ENCODE results near the gene KDM1A. TPM values are rescaled to one million over a fixed set of nuclear protein-coding genes. Genes with fewer than 3 reads are reported as not detected.
"Not testable (repeated sequence)": the region's sequence is repeated elsewhere in the genome, so short reads cannot be mapped to it uniquely, and the experiment has no call there.

The KDM1A gene
- total RNA-seq (10 to 100 TPM; 29.1 to 34.4 (median 32.6) TPM), polyA plus RNA-seq (22.9 TPM)
- long read RNA-seq, donor 1, transcript KDM1A-201 (19 exons, 3,033 nt), result major isoform, 81 of 202 reads
- long read RNA-seq, donor 1, partial matches to known transcripts, result 8 of 202 reads
- long read RNA-seq, donor 1, other reads (novel, unspliced or antisense), result 113 of 202 reads
- long read RNA-seq, donor 2, transcript KDM1A-201 (19 exons, 3,033 nt), result major isoform, 33 of 93 reads
- long read RNA-seq, donor 2, partial matches to known transcripts, result 5 of 93 reads
- long read RNA-seq, donor 2, other reads (novel, unspliced or antisense), result 53 of 93 reads
- long read RNA-seq, donor 3, partial matches to known transcripts, result 7 of 15 reads
- long read RNA-seq, donor 3, other reads (novel, unspliced or antisense), result 3 of 15 reads
- long read RNA-seq, donor 4, transcript KDM1A-201 (19 exons, 3,033 nt), result major isoform, 21 of 79 reads
- long read RNA-seq, donor 4, partial matches to known transcripts, result 0 of 79 reads
- long read RNA-seq, donor 4, other reads (novel, unspliced or antisense), result 58 of 79 reads

GRCh38 chr1:23019094-23019862 is at the start of gene KDM1A:
TSS of gene KDM1A (plus strand) at chr1:23019468. CDS start at chr1:23019597, 129 bp downstream.
- intact Hi-C loops (cut with DNase I), result no loop called here
- Histone ChIP-seq H3K4me1 (ENCODE audit: control insufficient read depth, insufficient read depth, low read length) (peaks cover 2% of the 10 kb centered on the region), H3K4me3 (ENCODE audit: low read length) (peak within 1 kb of the TSS; percentile 95), H3K27ac (ENCODE audit: low read length) (peak within 1 kb of the TSS; percentile 80), H3K27me3 (ENCODE audit: control insufficient read depth, insufficient read depth) (no peaks in the 10 kb centered on the region), H3K9me3 (ENCODE audit: control insufficient read depth, low read length) (no peaks in the 10 kb centered on the region)
- peak; percentile 100 for ATAC-seq
- peak; percentile 98 to 99 (median 99) for DNase-seq
- WGBS, result under 1% methylated on average over 85 of the region's 85 CpGs

DNA sequence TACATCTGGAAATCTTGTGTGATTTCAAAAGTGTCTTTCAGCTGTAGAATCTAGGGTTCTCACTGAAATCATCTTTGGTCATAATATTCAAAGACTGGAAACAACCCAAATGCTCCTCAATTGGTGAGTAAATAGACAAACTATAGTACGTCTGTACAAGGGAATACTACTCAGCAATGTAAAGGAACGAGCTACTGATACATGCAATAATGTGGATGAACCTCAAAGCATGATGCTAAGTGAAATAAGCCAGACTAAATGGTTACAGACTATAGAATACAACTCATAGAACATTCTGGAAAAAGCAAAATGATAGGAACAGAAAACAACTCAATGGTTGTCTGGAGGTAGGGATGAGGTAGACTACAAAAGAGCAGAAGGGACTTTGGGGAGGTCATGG is 49.2 kb upstream of the KDM1A start:
- DNase-seq (no peak), ATAC-seq (no peak)
- H3K9me3 ChIP-seq (ENCODE audit: control insufficient read depth, low read length), result peaks cover 2% of the 10 kb centered on the region
- WGBS, result 86% methylated on average over 2 of the region's 2 CpGs
- intact Hi-C loops (cut with DNase I), result loop anchor here in 1 of 4 donors (10.0 kb wide), 1 partner anchor 215 kb away; no protein-coding TSS in a partner anchor
- no peak overlapping the region for H3K4me3 ChIP-seq (ENCODE audit: low read length)
- H3K27ac ChIP-seq (ENCODE audit: low read length), result no peak overlapping the region
- no peaks in the 10 kb centered on the region for H3K4me1 ChIP-seq (ENCODE audit: control insufficient read depth, insufficient read depth, low read length)
- H3K27me3 ChIP-seq (ENCODE audit: control insufficient read depth, insufficient read depth), result no peaks in the 10 kb centered on the region

- peaks cover 1% of the 10 kb centered on the region for H3K9me3 ChIP-seq (ENCODE audit: control insufficient read depth, low read length)
- WGBS, result 33% methylated on average over 3 of the region's 3 CpGs
- no peaks in the 10 kb centered on the region for H3K27me3 ChIP-seq (ENCODE audit: control insufficient read depth, insufficient read depth)
- ATAC-seq (no peak), DNase-seq (no peak)
- H3K4me3 ChIP-seq (ENCODE audit: low read length), result no peak overlapping the region
- no peak overlapping the region for H3K27ac ChIP-seq (ENCODE audit: low read length)
- no peaks in the 10 kb centered on the region for H3K4me1 ChIP-seq (ENCODE audit: control insufficient read depth, insufficient read depth, low read length)
- intact Hi-C loops (cut with DNase I), result loop anchor here in 1 of 4 donors (10.0 kb wide), 1 partner anchor 214 kb away; no protein-coding TSS in a partner anchor
These were observed 48.1 kb upstream of the KDM1A start for GRCh38 chr1:22971161-22971560.

- H3K27me3 ChIP-seq (ENCODE audit: control insufficient read depth, insufficient read depth), result no peaks in the 10 kb centered on the region
- H3K9me3 ChIP-seq (ENCODE audit: control insufficient read depth, low read length), result no peaks in the 10 kb centered on the region
- ATAC-seq (no peak), DNase-seq (no peak)
- no peak overlapping the region for H3K27ac ChIP-seq (ENCODE audit: low read length)
- no peaks in the 10 kb centered on the region for H3K4me1 ChIP-seq (ENCODE audit: control insufficient read depth, insufficient read depth, low read length)
- intact Hi-C loops (cut with DNase I), result loop anchor here in 1 of 4 donors (10.0 kb wide), 1 partner anchor 213 kb away; no protein-coding TSS in a partner anchor
- WGBS, result 60% methylated on average over 5 of the region's 5 CpGs
- no peak overlapping the region for H3K4me3 ChIP-seq (ENCODE audit: low read length)
These were observed 47.5 kb upstream of the KDM1A start for GRCh38 chr1:22971611-22972405.

GRCh38 chr1:22972760-22973159 is 46.5 kb upstream of the KDM1A start, which contains the start of gene LACTBL1:
TSS of gene LACTBL1 (minus strand) at chr1:22972866. CDS start at chr1:22972316, 550 bp downstream.
- WGBS, result 55% methylated on average over 5 of the region's 5 CpGs
- no peaks in the 10 kb centered on the region for H3K4me1 ChIP-seq (ENCODE audit: control insufficient read depth, insufficient read depth, low read length)
- intact Hi-C loops (cut with DNase I), result loop anchor here in 1 of 4 donors (10.0 kb wide), 1 partner anchor 212 kb away; no protein-coding TSS in a partner anchor
- ATAC-seq (no peak), DNase-seq (no peak)
- no peak within 1 kb of the TSS for H3K27ac ChIP-seq (ENCODE audit: low read length)
- H3K27me3 ChIP-seq (ENCODE audit: control insufficient read depth, insufficient read depth), result no peaks in the 10 kb centered on the region
- no peaks in the 10 kb centered on the region for H3K9me3 ChIP-seq (ENCODE audit: control insufficient read depth, low read length)
- no peak within 1 kb of the TSS for H3K4me3 ChIP-seq (ENCODE audit: low read length)

- ATAC-seq, result no peak
- Histone ChIP-seq H3K4me1 (ENCODE audit: control insufficient read depth, insufficient read depth, low read length) (no peaks in the 10 kb centered on the region), H3K9me3 (ENCODE audit: control insufficient read depth, low read length) (no peaks in the 10 kb centered on the region), H3K4me3 (ENCODE audit: low read length) (no peak overlapping the region), H3K27ac (ENCODE audit: low read length) (no peak overlapping the region), H3K27me3 (ENCODE audit: control insufficient read depth, insufficient read depth) (no peaks in the 10 kb centered on the region)
- no peak for DNase-seq
- intact Hi-C loops (cut with DNase I), result loop anchor here in 3 of 4 donors (5.0 to 10.0 kb wide), 3 partner anchors 207 to 212 kb away; no protein-coding TSS in a partner anchor
- WGBS, result 66% methylated on average over 3 of the region's 3 CpGs
These were observed 43.6 kb upstream of the KDM1A start for GRCh38 chr1:22975694-22976093.

GRCh38 chr1:22976127-22976460 is 43.2 kb upstream of the KDM1A start:
- intact Hi-C loops (cut with DNase I), result loop anchor here in 3 of 4 donors (5.0 to 10.0 kb wide), 3 partner anchors 206 to 211 kb away; no protein-coding TSS in a partner anchor
- H3K9me3 ChIP-seq (ENCODE audit: control insufficient read depth, low read length), result no peaks in the 10 kb centered on the region
- no peak for ATAC-seq
- 68% methylated on average over 4 of the region's 4 CpGs for WGBS
- DNase-seq, result no peak
- no peak overlapping the region for H3K27ac ChIP-seq (ENCODE audit: low read length)
- H3K27me3 ChIP-seq (ENCODE audit: control insufficient read depth, insufficient read depth), result no peaks in the 10 kb centered on the region
- no peak overlapping the region for H3K4me3 ChIP-seq (ENCODE audit: low read length)
- H3K4me1 ChIP-seq (ENCODE audit: control insufficient read depth, insufficient read depth, low read length), result no peaks in the 10 kb centered on the region

DNA sequence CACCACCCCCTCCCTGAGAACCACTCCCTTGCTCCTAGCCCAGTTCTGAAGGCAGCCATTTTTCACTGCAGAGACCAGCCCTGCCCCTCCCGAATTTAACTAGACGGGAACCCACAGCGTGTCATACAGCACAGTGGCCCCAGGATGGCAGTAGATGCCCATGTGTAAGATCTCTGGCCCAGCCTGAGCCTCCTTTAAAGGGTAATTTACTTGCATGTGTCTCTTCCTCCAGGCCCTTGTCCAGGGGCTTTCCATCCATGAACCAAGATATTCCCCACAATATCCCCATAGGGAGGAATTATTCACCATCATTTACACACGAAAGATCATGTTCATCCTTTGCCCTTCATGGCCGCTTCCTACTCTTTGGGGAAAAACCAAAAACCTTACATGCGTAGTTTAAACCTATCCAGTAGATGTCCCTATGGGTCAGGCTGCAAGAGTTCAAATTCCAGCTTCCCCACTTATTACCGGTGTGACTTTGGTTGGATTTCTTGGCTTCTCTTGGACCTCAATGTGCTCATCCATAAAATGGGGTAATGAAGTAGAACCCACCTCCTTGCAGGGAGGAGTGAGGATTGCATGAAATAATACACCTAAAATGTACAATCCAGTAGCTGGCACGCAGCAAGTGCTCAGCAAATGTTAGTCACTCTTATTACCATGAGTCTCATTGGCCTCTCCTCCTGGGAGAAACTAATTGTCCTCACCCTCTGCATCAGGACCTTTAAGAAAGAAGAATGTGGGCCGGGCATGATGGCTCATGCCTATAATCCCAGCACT is 42.6 kb upstream of the KDM1A start:
- ATAC-seq (peak; percentile 89 to 93), DNase-seq (peak; percentile 51 to 68 (median 60))
- H3K27me3 ChIP-seq (ENCODE audit: control insufficient read depth, insufficient read depth), result no peaks in the 10 kb centered on the region
- H3K27ac ChIP-seq (ENCODE audit: low read length), result no peak overlapping the region
- 36% methylated on average over 9 of the region's 9 CpGs for WGBS
- H3K4me3 ChIP-seq (ENCODE audit: low read length), result no peak overlapping the region
- H3K4me1 ChIP-seq (ENCODE audit: control insufficient read depth, insufficient read depth, low read length), result no peaks in the 10 kb centered on the region
- H3K9me3 ChIP-seq (ENCODE audit: control insufficient read depth, low read length), result no peaks in the 10 kb centered on the region
- intact Hi-C loops (cut with DNase I), result loop anchor here in 3 of 4 donors (5.0 to 10.0 kb wide), 3 partner anchors 206 to 211 kb away; no protein-coding TSS in a partner anchor

GRCh38 chr1:22978299-22978698 is 41.0 kb upstream of the KDM1A start:
- H3K9me3 ChIP-seq (ENCODE audit: control insufficient read depth, low read length), result no peaks in the 10 kb centered on the region
- DNase-seq (no peak), ATAC-seq (no peak)
- H3K27me3 ChIP-seq (ENCODE audit: control insufficient read depth, insufficient read depth), result no peaks in the 10 kb centered on the region
- WGBS, result 90% methylated on average over 3 of the region's 3 CpGs
- no peak overlapping the region for H3K4me3 ChIP-seq (ENCODE audit: low read length)
- H3K4me1 ChIP-seq (ENCODE audit: control insufficient read depth, insufficient read depth, low read length), result no peaks in the 10 kb centered on the region
- intact Hi-C loops (cut with DNase I), result loop anchor here in 3 of 4 donors (5.0 to 10.0 kb wide), 3 partner anchors 204 to 209 kb away; no protein-coding TSS in a partner anchor
- H3K27ac ChIP-seq (ENCODE audit: low read length), result no peak overlapping the region

DNA sequence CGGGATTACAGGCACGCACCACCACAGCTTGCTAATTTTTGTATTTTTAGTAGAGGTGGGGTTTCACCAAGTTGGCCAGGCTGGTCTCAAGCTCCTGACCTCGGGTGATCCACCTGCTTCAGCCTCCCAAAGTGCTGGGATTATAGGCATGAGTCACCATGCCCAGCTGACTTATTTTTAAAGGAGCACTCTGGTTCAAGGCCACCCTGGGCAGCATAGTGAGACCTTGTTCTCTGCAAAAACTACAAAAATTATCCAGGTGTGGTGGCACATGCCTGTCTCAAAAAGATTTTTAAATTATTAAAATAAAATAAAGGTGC is 38.8 kb upstream of the KDM1A start:
- H3K4me3 ChIP-seq (ENCODE audit: low read length); H3K27ac ChIP-seq (ENCODE audit: low read length); intact Hi-C loops (cut with DNase I); H3K9me3 ChIP-seq (ENCODE audit: control insufficient read depth, low read length); H3K4me1 ChIP-seq (ENCODE audit: control insufficient read depth, insufficient read depth, low read length); H3K27me3 ChIP-seq (ENCODE audit: control insufficient read depth, insufficient read depth); ATAC-seq; DNase-seq: not testable (repeated sequence)
- WGBS, result 80% methylated on average over 3 of the region's 3 CpGs
